ENCODE results near the gene MAP7D1.
A peak's percentile ranks its signal among the peaks of the same experiment; 100 is the strongest.

The MAP7D1 gene

DNA sequence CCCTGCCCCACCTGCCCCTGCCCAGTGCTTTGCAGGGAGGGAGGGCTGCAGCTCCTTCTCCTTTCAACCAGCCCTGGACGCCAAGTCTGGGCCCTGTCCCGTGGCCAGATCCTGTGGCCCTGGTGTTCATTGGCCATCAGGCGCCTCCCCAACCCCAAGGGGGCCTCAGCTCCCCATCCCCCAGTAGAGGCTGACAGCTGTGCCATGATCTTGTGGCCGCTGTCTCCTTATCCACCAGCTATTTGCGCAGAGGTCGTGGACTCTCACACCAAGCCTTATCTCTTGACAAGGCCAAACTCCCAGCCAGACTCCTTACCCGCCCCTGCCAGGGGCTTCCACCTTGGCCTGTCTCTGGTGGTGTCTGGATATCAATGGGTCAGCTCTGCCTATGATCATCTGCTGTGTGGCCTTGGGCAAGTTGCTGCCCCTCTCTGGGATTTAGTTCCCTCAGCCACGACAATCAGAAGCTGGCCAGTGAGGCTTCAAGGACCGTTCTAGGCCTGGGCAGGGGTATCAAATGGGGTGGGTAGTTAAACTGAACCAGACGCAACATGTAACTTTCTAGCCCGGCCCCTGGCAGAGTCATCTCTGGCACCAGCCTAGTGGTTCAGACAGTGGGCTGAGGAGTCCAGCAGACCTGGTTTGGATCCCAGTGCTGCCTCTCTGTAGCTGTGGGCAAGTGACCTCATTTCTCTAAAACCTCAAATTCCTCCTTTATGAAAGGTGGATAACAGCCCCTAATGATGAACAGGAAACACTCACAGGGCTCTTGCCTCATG lies 27.6 kb upstream of the MAP7D1 start:
- no peak for DNase-seq

DNA sequence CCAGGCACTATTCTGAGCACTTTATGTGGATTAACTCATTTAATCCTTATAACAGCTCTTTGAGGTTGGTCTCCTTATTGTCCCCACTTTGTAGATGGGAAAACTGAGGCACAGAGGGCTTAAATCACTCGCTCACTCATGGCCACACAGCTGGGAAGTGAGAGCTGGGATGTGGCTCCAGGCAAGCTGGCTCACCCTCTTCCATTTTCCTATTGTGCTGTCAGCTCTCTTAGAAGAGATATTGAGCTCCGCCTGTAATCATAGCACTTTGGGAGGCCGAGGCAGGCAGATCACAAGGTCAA lies 27.1 kb upstream of the MAP7D1 start:
- DNase-seq, result no peak

DNA sequence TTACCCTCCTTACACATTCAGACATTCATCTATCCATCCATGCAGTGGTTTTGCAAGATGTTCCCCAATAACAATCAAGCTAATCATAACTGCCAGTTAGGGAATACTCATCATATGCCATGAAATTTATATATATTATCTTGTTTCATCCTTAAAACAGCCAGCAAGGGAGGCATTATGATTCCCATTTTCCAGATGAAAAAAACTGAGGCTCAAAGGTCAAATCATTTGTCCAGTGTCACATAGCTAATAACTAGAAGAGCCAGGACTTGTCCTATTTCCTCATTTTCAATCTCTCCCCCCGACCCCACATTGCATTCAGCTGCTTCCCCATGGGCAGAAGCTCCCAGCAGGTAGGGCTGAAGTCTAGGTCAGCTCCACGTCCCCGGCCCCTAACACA lies 23.9 kb upstream of the MAP7D1 start:
- DNase-seq, result no peak

GRCh38 chr1:36133484-36133883 lies 22.5 kb upstream of the MAP7D1 start:
- peak; percentile 72 for DNase-seq

DNA sequence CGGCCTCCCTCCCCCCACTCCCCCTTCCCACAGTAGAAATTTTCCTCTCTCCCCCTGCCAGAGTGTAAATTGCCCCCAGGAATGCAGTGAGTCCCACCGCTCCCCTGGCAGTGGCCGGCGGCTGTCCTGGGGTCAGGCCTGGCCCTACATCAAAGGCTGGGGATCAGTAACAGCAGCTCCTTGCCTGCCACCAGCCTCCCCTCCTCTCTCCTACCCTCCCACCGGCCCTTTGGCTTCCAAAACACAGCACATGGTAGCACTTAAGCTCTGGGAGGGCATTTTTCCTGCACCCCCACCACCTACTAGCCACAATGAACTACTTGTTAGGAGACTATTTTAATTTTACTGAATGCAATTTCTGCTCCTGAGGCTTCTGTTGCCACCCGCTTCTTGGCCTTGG lies 21.9 kb upstream of the MAP7D1 start:
- no peak for DNase-seq

DNA sequence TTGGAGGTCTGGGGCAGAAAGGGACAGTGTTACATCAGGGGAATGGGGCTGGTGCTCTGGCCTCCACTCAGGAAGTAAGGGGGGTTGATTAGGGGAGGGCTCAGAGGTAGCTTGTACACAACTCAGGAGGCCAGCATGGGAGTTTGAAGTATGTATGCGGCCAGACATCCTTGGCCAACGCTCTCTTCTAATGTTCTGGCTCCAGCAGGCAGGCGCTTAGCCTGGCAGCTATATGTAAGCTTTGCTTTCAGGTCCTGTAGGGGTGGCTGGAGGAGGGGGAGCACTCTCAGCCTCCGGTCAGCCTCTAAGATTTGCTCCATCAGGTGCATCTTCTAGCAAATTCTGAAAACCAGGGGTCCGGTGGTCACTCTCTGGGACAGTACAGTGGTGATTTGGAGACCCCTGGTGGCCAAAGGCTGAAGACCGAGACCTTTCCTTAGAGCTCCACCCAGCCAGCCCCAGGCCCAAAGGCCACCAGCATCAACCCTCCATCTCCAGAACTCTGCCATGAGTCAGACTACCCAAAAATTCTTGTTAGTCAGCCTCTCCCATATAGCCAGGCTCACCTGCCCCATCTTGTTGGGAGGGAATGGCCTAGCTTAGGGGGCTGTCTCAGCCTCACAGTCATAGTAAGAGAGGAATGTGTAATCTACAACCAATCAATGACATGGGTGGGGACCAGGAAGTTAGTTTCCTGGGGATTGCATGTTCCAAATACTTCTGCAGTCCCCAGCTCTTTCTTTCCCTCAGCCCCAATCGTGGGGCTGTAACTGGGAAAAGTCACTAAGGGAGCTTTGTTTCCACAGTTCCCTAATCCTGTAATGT lies 21.2 kb upstream of the MAP7D1 start:
- DNase-seq, result peak; percentile 50

GRCh38 chr1:36135330-36135667 lies 20.7 kb upstream of the MAP7D1 start:
- no peak for DNase-seq

DNA sequence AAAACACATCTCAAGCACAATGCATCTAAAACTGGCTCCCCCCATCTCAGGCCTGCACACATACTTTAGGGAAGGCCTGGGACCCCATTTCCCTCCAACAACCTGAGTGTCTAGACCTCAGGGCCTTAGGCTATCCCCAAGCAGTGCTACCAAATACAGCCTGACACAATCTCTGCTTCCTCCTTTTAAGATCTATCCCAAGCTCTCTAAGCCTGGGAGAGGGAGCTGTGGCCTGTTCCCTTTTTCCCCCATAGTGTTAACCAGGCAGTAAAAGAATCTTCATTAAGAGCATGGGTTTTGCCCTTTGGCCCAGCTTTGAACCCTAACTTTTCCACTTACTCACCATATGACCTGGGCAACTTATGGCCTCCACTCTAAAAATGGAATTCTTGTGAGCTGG lies 20.2 kb upstream of the MAP7D1 start:
- peak; percentile 42 for DNase-seq

- no peak for DNase-seq
Measured at GRCh38 chr1:36136535-36136934, 19.4 kb upstream of the MAP7D1 start.

DNA sequence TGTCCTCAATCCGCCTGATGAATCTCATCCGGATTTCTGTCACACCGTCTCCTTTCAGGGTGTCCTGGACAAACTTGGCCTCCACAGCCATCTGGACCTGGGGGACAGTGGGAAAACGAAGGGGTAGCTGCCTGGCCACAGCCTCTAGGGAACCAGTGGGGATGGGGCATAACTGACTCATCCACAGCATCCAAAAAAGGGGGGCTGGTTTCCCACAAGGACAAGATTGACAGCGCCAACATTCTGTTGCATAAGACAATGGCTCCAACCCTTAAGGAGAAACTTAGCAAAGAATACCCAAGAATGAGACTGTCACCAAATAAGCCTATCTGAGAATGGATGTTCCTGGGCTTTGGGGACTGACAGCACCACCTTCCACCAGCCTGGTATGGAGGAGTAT lies 18.7 kb upstream of the MAP7D1 start:
- no peak for DNase-seq

- DNase-seq, result no peak
Measured at GRCh38 chr1:36137776-36138175, 18.2 kb upstream of the MAP7D1 start.

GRCh38 chr1:36139521-36139920 lies 16.4 kb upstream of the MAP7D1 start:
- DNase-seq, result no peak

DNA sequence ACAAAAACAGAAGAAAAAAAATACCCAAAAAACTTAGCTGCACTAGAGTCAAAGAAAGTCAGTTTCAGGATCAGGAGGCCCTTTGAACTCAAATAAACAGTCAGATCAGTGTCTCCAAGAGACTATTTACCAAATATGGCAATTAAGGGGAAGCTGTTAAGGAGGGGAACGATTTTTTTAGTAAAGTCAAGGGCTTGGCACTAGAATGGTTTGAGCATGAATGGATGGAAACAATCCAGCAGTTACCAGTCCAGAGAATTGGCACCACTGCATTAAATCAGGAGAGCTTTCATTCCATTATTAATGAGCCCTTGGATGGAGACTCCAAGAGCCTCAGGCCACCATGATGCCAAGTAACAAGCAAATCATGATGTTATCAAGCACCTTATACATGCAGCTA lies 13.8 kb upstream of the MAP7D1 start:
- DNase-seq, result no peak

- no peak for DNase-seq
Measured at GRCh38 chr1:36143424-36143823, 12.5 kb upstream of the MAP7D1 start.

DNA sequence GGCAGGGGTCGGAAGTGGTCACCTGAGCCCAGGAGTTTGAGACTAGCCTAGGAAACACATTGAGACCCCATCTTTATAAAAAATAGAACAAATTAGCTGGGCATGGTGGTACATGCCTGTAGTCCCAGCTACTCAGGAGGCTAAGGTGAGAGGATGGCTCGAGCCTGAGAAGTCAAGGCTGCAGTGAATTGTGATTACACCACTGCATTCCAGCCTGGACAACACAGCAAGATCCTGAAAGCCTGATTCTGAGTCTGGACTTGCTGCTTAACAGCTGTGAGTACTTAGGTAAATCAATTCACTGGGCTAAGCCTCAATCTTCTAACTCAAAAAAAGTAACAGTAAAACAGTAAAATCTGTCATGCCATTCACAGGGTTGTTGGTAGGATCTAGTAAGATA lies 11.5 kb upstream of the MAP7D1 start:
- DNase-seq, result no peak

GRCh38 chr1:36148821-36149236 lies 7.1 kb upstream of the MAP7D1 start:
- DNase-seq, result no peak

- DNase-seq, result peak; percentile 100
Measured at GRCh38 chr1:36149237-36149972, 6.6 kb upstream of the MAP7D1 start, which contains the start of gene TRAPPC3. Gene TRAPPC3 (minus strand): TSS chr1:36149486. CDS start chr1:36149378, 108 bp downstream.

DNA sequence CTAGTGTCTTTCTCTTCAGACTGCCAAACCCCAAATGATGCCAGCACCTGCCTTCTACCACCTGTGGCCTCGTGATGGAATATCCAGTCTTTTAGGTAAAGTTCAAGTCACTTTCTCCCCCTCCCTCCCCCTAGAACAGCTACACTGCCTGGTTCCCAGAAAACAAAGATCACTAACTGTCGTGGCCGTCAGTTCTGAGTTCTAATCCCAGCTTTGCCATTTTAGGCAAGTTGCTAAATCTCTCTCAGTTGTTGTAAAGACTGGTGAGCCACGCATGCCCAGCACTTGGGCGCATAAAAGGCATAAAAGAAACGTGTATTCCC lies 6.0 kb upstream of the MAP7D1 start:
- no peak for DNase-seq

DNA sequence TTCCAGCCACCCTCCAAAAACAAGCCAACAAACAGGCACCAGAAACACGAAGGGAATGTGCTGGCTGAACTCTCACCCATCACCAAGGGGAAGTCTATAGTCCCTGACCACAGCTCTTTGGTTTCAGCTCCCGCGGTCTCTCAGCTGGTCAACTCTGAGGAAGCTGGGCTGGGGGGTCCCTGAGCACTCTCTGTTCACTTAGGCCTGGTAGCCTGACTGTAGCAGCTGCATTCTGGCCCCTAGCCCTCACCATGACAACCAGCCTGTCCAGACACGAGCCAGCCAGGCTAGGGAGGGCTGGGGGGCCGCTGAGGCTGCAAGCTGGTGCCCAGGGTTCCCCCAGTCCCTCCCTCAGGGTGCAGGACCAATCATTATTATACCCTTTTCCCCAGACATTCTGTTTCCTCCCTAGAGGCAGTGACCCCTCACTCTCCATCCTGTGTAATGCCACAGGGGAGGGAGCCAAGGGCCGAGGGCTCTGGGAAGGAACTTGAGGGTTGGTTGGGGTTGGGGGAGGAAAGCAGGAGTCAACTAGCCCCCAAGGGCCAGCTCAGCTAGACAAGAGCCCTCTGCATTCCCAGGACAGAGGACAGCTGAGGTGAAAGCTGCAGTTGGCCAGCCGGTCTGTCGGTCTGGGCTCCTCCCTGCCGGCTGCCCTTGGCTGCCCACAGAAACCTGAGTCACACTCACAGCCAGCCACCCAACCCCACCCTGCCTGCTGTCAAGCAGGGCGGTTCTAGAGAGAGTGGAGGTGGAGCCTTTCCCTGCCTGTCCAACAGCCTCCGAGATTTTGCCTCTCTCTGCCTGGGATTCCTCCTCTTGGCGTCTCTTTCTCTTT lies 5.4 kb upstream of the MAP7D1 start:
- peak; percentile 95 for DNase-seq

DNA sequence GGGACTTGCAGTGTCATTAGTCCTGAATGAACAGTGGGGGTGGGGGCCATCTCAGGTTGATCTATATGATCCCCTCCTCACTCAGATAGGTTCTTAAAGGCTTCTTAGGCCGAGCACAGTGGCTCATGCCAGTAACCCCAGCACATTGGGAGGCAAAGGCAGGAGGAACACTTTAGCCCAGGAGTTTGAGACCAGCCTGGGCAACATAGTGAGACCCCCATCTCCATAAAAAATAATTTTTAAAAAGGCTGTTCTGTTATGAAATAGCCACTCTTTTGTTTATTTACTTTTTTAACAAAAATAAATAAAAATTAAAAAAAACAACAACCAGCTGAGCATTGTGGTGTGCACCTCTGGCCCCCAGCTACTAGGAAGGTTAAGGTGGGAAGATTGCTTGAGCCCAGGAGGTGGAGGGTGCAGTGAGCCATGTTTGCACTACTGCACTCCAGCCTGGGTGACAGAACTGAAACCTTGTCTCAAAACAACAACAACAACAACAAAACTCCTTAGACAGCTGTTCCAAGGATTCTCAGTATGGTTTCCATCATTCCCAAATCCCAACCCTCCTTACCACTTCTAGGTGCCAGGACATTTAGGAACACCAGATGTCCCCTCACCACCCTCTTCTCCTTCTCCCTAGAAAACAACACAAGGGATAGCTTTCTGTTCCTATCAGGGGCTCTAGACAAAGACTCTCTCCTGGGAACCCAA lies 4.7 kb upstream of the MAP7D1 start:
- no peak for DNase-seq

GRCh38 chr1:36151845-36152203 lies 4.1 kb upstream of the MAP7D1 start:
- DNase-seq, result peak; percentile 53

DNA sequence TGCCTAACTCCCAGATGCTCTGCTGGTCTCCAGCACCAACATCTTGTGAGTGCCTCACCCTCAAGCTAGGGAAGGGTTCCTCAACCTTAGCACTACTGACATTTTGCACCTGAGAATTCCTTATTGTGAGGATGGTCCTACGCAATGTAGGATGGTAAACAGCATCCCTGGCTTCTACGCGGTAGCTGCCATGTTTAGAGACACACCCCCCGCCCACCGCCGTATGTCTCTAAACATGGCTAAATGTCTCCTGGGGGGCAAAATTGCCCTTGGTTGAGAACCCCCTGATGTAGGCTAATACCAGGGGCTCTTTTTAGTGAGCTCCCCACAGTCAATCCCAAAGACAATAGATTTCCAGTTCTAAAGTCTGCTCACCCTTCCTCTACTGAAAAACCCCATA lies 2.5 kb upstream of the MAP7D1 start:
- DNase-seq, result no peak

- no peak for DNase-seq
Measured at GRCh38 chr1:36154335-36154734, 1.6 kb upstream of the MAP7D1 start.
